Parathyroid adenoma (tissue), 2 donors: ENCODE measurements around the gene ERVK3-1.

Experiments used
- H2AFZ ChIP-seq: fragments of 300-600 bp; sonication (generic); one replicate; pipeline ENCODE4 v1.7.0; 2017; ENCODE audit warnings: antibody characterized with exemption, mild to moderate bottlenecking
- H3K27ac ChIP-seq: fragments of 300-600 bp; sonication (generic); one replicate; pipeline ENCODE4 v1.7.0; 2017
- H3K27me3 ChIP-seq: fragments of 300-600 bp; sonication (generic); one replicate; pipeline ENCODE4 v1.7.0; 2017; ENCODE audit warnings: low read length; ENCODE audit not compliant: control insufficient read depth, insufficient read depth
- H3K36me3 ChIP-seq: fragments of 300-600 bp; sonication (generic); one replicate; pipeline ENCODE4 v1.7.0; 2017; ENCODE audit warnings: low read length; ENCODE audit not compliant: control insufficient read depth, insufficient read depth
- H3K4me1 ChIP-seq: fragments of 300-600 bp; sonication (generic); one replicate; pipeline ENCODE4 v1.7.0; 2017; ENCODE audit warnings: control low read depth
- H3K4me2 ChIP-seq: fragments of 300-600 bp; sonication (generic); one replicate; pipeline ENCODE4 v1.7.0; 2017; ENCODE audit warnings: low read length
- H3K4me3 ChIP-seq: fragments of 300-600 bp; sonication (generic); one replicate; pipeline ENCODE4 v1.7.0; 2017; ENCODE audit warnings: low read depth, low read length
- H3K79me2 ChIP-seq: fragments of 300-600 bp; sonication (generic); one replicate; pipeline ENCODE4 v1.7.0; 2017; ENCODE audit warnings: control low read depth
- H3K9ac ChIP-seq: fragments of 300-600 bp; sonication (generic); one replicate; pipeline ENCODE4 v1.7.0; 2017; ENCODE audit warnings: mild to moderate bottlenecking
- H3K9me3 ChIP-seq: fragments of 300-600 bp; sonication (generic); one replicate; pipeline ENCODE4 v1.7.0; 2017; ENCODE audit warnings: low read length; ENCODE audit not compliant: control insufficient read depth
- TF ChIP-seq, protein P1 (sequence below): fragments of 300-600 bp; sonication (generic); IDR thresholded peaks from one replicate; pipeline ENCODE4 v1.7.0; 2017; ENCODE audit warnings: antibody characterized with exemption, mild to moderate bottlenecking
- donor health status: primary hyperparathyroidism.

Gene ERVK3-1

DNA sequence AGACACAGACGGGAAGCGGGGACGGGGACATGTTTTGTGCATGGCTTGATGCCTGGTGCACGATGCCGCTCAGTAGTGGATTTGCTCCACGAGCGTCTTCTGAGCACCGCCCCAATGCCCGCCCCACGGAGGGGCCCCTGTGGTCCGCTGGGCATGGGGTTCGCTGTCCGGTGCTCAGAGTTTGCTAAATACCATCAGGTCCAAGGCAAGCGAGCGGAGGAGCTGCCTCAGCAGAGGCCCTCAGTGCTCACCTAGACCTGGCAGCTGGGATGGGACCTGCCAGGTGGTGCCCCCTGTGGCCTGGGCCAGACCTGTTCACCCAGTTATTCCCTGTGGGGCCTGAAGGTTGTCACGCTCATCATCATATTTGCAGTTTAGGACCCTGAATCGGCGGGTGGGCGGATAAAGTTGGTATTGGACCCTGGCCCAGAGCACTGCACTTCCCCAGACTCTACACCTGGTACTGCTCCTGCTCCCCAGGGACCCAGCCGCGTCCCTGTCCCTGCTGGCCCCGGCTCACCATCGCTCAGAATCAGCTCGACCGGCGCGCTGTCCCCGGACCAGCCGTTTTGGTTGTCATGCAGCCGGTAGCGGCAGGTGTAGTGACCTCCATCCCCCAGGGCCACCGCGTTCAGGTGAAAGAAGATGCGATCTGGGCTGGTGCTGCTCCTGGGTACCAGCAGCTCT lies 45.8 kb downstream of the ERVK3-1 start:
- Histone ChIP-seq H3K9ac (no peak overlapping the region), H3K9me3 (no peaks in the 10 kb centered on the region), H3K4me3 (no peak overlapping the region), H3K36me3 (no peaks in the 10 kb centered on the region), H3K27ac (no peak overlapping the region), H3K27me3 (no peaks in the 10 kb centered on the region), H3K79me2 (peaks cover 20% of the 10 kb centered on the region), H3K4me1 (peaks cover 9% of the 10 kb centered on the region), H2AFZ (no peak overlapping the region), H3K4me2 (no peak overlapping the region)
- TF ChIP-seq, protein P1, sequence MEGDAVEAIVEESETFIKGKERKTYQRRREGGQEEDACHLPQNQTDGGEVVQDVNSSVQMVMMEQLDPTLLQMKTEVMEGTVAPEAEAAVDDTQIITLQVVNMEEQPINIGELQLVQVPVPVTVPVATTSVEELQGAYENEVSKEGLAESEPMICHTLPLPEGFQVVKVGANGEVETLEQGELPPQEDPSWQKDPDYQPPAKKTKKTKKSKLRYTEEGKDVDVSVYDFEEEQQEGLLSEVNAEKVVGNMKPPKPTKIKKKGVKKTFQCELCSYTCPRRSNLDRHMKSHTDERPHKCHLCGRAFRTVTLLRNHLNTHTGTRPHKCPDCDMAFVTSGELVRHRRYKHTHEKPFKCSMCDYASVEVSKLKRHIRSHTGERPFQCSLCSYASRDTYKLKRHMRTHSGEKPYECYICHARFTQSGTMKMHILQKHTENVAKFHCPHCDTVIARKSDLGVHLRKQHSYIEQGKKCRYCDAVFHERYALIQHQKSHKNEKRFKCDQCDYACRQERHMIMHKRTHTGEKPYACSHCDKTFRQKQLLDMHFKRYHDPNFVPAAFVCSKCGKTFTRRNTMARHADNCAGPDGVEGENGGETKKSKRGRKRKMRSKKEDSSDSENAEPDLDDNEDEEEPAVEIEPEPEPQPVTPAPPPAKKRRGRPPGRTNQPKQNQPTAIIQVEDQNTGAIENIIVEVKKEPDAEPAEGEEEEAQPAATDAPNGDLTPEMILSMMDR = no peak

DNA sequence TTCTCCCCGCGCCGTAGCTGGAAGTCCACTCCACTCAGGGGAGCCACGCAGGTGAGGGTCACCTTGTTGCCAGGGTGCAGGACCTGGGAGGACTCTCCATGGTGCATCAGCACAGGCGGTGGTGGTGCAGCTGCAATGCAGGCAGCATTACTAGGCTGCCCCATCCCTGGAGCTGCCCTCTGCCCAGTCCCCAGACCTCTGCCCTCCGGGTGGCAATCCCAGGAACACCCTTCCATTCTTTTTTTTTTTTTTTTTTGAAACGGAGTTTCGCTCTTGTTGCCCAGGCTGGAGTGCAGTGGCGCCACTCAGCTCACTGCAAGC lies 46.3 kb downstream of the ERVK3-1 start:
- TF ChIP-seq, protein P1 = no peak
- H3K79me2 ChIP-seq = peaks cover 20% of the 10 kb centered on the region
- H3K4me3 ChIP-seq = no peak overlapping the region
- no peak overlapping the region for H2AFZ ChIP-seq
- H3K4me2 ChIP-seq = no peak overlapping the region
- H3K9ac ChIP-seq = no peak overlapping the region
- H3K9me3 ChIP-seq = no peaks in the 10 kb centered on the region
- H3K27me3 ChIP-seq = no peaks in the 10 kb centered on the region
- no peaks in the 10 kb centered on the region for H3K36me3 ChIP-seq
- no peak overlapping the region for H3K27ac ChIP-seq
- peaks cover 4% of the 10 kb centered on the region for H3K4me1 ChIP-seq

- Histone ChIP-seq H3K4me3 (no peak overlapping the region), H3K27ac (no peak overlapping the region), H2AFZ (no peak overlapping the region), H3K27me3 (no peaks in the 10 kb centered on the region), H3K4me1 (no peaks in the 10 kb centered on the region), H3K9me3 (no peaks in the 10 kb centered on the region), H3K79me2 (peaks cover 20% of the 10 kb centered on the region), H3K4me2 (no peak overlapping the region), H3K9ac (no peak overlapping the region), H3K36me3 (no peaks in the 10 kb centered on the region)
- TF ChIP-seq, protein P1 = no peak
Observed at GRCh38 chr19:58351990-58352755, 47.0 kb downstream of the ERVK3-1 start.

DNA sequence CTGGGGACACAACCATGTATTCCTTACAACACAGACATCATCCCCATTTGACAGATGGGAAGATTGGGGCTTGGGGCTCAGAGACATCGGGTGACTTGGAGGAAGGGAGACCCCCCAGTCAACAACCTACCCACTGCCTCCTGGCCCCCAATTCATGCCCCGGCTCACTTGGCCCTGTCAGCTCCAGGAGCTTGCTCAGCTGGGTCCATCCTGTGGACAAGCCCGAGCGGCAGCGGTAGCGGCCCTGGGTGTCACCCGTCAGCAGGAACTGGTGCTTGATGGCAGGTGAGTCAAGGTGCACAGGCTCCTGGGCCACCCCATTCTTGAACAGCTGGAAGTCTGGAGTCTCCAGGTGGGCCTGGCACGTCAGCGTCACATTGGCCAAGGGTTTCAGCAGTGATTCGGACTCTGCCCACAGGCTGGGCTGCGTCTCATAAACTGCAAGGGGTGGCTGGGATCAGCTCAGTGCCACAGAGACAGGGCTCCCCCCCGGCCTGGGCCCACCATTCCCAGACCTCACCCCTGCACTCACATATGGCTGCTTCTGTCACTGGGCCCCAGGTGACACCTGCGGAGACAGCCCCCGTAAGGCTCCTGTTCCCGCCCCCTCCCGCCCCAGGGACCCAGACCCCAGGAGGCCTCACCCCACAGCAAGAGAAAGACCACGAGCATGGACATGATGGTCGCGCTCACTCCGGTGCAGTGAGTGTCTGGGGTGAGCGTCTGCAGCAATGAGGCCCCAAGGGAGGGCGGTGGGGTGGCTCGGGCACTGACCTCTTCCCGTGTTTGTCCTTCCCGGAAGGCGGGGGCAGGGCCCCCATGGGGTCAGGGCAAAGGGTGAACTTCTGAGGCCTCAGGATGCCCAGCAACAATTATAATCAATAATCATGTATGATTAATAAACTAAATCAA lies 47.8 kb downstream of the ERVK3-1 start, which contains the start of gene A1BG:
TSS of gene A1BG (minus strand) at position 733 of the 912 bp plus-strand sequence. CDS start at position 678, 55 bp downstream.
- no peaks in the 10 kb centered on the region for H3K4me1 ChIP-seq
- no peaks in the 10 kb centered on the region for H3K27me3 ChIP-seq
- H3K79me2 ChIP-seq = peaks cover 20% of the 10 kb centered on the region

More for the DNA sequence above, 47.8 kb downstream of the ERVK3-1 start, which contains the start of gene A1BG:
- Histone ChIP-seq H2AFZ (no peak within 1 kb of the TSS), H3K9me3 (no peaks in the 10 kb centered on the region), H3K9ac (no peak within 1 kb of the TSS), H3K4me2 (no peak within 1 kb of the TSS), H3K36me3 (no peaks in the 10 kb centered on the region), H3K27ac (no peak within 1 kb of the TSS), H3K4me3 (no peak within 1 kb of the TSS)
- TF ChIP-seq, protein P1 = no peak
